GDM1 (cell line): ENCODE results near the gene ZBED1.

ENCODE experiments used
- DNase-seq: peaks from one replicate; lab custom pipeline; 2025; lab: John Stamatoyannopoulos, UW

Gene ZBED1

DNA sequence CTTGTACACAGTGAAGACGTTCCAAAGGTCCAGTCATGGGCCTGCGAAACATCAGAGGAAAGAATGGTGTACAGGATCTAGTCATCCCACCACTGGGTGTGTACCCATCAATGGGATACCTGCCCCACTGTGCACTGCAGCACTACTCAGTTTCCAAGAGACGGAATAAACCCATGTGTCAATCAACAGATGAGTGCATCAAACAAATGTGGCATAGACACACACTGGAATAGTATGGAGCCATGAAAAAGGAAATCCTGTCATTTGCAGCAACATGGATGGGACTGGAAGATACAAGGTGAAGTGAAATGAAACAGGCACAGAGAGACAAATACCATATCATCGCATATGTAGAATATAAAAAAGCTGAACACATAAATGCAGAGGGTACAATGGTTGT, 48.0 kb downstream of the ZBED1 start:
- no peak for DNase-seq

DNA sequence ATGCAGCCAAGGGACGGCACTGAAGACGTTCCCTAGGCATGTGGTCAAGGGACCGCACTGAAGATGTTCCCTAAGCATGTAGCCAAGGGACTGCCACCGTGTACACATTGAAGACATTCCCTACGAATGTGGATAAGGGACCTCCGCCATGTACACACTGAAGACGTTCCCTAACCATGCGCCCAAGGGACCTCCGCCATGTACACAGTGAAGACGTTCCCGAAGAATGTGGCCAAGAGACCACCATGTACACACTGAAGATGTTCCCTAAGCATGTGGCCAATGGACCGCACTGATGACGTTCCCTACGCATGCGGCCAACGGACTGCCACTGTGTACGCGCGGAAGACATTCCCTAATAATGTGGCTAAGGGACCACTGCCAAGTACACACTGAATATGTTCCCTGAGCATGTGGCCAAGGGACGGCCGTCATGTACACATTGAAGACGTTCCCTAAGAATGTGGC, 48.4 kb downstream of the ZBED1 start:
- no peak for DNase-seq

DNA sequence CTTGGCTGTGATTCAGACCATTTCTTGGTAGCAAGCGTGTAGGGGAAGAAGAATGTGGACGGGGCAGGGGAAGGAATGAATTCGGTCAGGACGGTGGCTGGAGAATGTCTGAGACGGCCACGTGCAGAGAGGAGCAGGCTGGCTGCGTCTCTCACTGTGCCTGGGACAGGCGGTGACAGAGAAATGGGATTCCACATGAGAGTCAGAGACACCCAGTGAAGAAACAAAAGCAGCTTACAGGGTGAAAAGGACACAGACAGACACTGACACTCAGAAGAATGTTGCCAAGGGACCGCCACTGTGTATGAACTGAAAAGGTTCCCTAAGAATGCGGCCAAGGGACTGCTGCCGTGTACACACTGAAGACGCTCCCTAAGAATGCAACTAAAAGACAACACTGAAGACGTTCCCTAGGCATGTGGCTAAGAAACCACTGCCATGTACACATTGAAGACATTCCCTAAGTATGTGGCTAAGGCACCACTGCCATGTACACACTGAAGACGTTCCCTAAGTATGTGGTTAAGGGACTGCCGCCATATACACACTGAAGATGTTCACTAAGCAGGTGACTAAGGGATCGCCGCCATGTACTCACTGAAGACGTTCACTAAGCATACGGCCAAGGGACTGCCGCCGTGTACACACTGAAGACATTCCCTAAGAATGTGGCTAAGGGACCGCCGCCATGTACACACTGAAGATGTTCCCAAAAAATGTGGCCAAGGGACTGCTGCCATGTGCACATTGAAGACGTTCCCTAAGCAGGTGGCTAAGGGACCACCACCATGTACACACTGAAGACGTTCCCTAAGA, 49.1 kb downstream of the ZBED1 start:
- no peak for DNase-seq

DNA sequence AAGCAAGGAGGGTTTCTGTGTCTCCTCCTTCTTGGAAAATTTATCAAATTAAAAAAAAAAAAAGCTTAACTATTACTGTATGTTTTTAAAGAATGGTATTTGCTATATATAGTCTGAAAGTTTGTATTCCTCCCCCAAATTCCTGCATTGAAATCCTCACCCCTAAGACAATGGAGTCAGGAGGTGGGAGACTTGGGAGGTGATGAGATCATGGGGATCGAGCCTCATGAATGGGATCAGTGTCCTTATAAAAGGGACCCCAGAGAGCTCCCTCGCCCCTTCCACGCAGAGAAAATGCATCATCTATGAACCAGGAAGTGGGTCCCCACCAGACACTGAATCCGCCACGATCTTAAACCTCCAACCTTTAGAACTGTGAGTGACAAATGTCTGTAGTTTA, 50.1 kb downstream of the ZBED1 start:
- DNase-seq: no peak

DNA sequence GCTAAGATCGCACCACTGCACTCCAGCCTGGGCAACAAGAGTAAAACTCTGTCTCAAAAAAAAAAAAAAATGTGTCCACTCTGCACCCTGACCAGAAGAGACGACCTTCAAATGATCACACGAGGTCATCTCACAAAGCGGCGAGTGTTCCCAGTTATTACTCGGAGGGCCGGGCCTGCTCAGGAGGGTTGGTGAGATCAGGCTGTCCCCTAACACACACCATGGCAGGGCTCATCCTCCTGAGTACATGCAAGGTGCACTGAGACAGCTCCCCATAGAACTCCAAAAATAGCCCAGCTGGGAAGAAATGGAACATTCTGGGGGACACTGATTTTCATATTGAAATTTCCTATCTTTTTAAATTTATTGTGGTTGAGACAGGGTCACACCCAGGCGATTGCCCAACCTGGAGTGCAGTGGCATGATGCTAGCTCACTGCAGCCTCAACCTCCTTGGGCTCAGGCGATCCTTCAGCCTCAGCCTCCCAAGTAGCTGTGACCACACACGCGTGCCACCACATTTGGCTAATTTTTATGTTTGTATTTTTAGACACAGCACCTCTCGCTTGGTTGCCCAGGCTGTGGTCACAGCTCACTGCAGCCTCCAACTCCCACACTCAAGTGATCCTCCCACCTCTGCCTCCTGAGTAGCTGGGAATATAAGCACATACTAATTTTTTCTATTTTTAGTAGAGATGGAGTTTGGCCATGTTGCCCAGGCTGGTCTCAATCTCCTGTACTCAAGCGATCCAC, 51.5 kb downstream of the ZBED1 start:
- DNase-seq: no peak

DNA sequence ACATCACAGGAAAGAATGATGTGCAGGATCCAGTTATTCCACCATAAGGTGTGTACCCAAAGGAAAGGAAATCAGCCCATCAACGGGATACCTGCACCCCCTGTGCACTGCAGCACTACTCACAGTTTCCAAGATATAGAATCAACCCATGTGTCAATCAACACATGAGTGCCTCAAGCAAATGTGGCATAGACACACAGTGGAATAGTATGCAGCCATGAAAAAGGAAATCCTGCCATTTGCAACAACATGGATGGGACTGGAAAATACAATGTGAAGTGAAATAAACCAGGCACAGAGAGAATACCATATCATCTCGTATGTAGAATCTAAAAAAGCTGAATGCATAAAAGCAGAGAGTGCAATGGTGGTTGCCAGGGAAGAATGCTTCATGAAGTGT, 53.3 kb downstream of the ZBED1 start:
- DNase-seq: no peak

DNA sequence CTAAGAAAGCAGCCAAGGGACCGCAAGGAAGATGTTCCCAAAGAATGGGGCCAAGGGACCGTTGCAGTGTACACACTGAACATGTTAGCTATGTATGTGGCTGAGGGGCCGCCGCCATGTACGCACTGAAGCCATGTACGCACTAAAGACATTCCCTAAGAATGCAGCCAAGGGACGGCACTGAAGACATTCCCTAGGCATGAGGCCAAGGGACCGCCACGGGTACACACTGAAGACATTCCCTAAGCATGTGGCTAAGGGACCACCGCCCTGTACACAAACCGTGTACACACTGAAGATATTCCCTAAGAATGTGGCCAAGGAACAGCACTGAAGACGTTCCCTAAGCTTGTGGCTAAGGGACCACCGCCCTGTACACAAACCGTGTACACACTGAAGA, 54.0 kb downstream of the ZBED1 start:
- no peak for DNase-seq

DNA sequence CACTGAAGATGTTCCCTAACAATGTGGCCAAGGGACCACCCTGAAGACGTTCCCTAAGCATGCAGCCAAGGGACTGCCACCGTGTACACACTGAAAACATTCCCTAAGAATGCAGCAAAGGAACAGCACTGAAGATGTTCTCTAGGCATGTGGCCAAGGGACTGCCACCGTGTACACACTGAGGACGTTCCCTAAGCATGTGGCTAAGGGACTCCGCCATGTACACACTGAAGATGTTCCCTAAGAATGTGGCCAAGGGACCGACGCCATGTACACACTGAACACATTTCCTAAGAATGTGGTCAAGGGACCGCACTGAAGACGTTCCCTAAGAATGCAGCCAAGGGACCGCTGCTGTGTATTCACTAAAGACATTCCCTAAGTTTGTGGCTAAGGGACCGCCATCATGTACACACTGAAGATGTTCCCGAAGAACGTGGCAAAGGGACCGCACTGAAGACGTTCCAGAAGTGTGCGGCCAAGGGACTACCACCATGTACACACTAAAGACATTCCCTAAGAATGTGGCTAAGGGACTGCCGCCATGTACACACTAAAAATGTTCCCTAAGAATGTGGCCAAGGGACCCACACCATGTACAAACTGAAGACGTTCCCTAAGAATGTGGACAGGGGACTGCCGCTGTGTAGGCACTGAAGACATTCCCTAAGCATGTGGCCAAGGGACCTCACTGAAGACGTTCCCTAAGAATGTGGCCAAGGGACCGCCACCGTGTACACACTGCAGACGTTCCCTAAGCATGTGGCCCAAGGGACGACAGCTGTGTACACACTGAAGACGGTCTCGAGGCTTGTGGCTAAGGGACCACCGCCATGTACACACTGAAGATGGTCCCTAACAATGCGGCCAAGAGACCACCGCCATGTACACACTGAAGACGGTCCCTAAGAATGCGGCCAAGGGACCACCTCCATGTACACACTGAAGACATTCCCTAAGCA, 54.8 kb downstream of the ZBED1 start:
- DNase-seq: no peak

DNA sequence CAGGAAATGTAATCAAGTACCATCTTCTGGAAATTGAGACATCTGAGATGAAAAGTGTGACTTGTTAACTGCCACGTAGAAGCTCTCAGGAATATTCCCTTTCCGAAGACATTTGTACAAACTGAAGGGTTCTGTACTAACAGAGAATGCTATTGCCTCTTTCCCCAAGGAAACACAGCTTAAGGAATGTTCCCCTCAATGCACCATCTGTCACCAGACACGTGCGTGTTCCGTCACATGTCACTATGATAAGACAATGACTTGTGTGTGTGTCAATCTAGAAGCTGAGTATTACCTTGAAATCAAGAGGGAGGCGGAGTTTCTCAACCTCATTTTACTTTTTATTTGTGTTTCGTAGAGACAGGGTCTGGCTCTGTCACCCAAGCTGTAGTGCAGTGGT, 58.1 kb downstream of the ZBED1 start:
- no peak for DNase-seq

DNA sequence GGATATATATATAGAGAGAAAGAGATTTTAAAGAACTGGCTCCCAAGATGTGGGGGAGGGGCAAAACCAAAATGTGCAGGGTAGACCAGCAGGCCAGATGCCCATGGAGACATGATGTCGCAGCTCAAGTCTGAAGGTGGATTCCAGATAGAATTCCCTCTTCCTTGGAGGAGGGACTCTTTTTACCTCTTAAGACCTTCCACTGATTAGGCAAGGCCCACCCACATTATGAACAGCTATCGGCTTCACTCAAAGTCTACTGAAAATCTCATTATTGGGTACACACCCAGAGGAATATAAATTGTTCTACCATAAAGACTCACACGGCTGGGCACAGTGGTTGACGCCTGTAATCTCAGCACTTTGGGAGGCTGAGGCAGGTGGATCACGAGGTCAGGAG, 59.3 kb downstream of the ZBED1 start:
- no peak for DNase-seq

DNA sequence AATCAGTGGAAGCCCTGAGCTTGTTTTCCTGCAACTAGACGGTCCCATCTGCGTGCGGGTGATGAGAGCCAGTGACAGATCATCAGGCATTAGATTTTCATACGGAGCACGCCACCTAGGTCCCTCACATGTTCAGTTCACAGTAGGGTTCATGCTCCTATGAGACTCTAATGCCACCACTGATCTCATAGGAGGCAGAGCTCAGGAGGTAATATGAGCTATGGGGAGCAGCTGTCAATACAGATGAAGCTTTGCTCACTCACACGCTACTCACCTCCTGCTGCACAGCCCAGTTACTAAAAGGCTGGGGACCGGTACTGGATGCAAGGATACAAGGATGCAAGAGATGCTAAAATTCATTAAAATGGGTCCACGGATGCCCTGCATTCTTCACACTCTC, 61.2 kb downstream of the ZBED1 start:
- DNase-seq: no peak
